Activated T-helper 2 cell treated with anti-CD3 and anti-CD28 coated beads, Interferon-gamma antibody, Interleukin-2, Interleukin-4, amounts not matched to agents 10 μg/mL and 5 μg/mL and 100 μg/mL, durations not matched to agents 14 hours and 24 hours and 36 hours (primary cell): ENCODE measurements around the gene USP40. TPM values are rescaled to one million over a fixed set of nuclear protein-coding genes. Genes with fewer than 3 reads are reported as not detected.
"Not testable (repeated sequence)": the region's sequence is repeated elsewhere in the genome, so short reads cannot be mapped to it uniquely, and the experiment has no call there.

Experiments used
- DNase-seq: peaks from one replicate; pipeline ENCODE4 v3.0.0; 2021; ENCODE audit warnings: low spot score
- H3K27ac Mint-ChIP-seq: one replicate; pipeline ENCODE4 v1.8.0; 2021; ENCODE audit warnings: mixed read lengths
- H3K27me3 Mint-ChIP-seq: one replicate; pipeline ENCODE4 v1.8.0; 2021; ENCODE audit warnings: low read depth, mixed read lengths
- H3K36me3 Mint-ChIP-seq: one replicate; pipeline ENCODE4 v1.8.0; 2021; ENCODE audit warnings: low read depth, mixed read lengths
- H3K4me1 Mint-ChIP-seq: one replicate; pipeline ENCODE4 v1.8.0; 2021; ENCODE audit warnings: low read depth, mixed read lengths
- H3K4me3 Mint-ChIP-seq: one replicate; pipeline ENCODE4 v1.8.0; 2021; ENCODE audit warnings: low read depth, mild to moderate bottlenecking, moderate library complexity, mixed read lengths
- H3K9me3 Mint-ChIP-seq: one replicate; pipeline ENCODE4 v1.8.0; 2021; ENCODE audit warnings: mixed read lengths
- intact Hi-C: fragments of 100-400 bp; cut with micrococcal nuclease; formaldehyde crosslinking; loops from one replicate; pipeline ENCODE4 v1.15.1; 2023
- total RNA-seq: library from RNA; stranded (reverse); gene quantifications from 2 replicates; pipeline ENCODE4 v1.2.3, GENCODE V29; 2022

Gene USP40, protein sequence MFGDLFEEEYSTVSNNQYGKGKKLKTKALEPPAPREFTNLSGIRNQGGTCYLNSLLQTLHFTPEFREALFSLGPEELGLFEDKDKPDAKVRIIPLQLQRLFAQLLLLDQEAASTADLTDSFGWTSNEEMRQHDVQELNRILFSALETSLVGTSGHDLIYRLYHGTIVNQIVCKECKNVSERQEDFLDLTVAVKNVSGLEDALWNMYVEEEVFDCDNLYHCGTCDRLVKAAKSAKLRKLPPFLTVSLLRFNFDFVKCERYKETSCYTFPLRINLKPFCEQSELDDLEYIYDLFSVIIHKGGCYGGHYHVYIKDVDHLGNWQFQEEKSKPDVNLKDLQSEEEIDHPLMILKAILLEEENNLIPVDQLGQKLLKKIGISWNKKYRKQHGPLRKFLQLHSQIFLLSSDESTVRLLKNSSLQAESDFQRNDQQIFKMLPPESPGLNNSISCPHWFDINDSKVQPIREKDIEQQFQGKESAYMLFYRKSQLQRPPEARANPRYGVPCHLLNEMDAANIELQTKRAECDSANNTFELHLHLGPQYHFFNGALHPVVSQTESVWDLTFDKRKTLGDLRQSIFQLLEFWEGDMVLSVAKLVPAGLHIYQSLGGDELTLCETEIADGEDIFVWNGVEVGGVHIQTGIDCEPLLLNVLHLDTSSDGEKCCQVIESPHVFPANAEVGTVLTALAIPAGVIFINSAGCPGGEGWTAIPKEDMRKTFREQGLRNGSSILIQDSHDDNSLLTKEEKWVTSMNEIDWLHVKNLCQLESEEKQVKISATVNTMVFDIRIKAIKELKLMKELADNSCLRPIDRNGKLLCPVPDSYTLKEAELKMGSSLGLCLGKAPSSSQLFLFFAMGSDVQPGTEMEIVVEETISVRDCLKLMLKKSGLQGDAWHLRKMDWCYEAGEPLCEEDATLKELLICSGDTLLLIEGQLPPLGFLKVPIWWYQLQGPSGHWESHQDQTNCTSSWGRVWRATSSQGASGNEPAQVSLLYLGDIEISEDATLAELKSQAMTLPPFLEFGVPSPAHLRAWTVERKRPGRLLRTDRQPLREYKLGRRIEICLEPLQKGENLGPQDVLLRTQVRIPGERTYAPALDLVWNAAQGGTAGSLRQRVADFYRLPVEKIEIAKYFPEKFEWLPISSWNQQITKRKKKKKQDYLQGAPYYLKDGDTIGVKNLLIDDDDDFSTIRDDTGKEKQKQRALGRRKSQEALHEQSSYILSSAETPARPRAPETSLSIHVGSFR
- 9.5 and 11.0 TPM in 2 replicates for total RNA-seq

- peaks cover 21% of the 10 kb centered on the region for H3K27me3 Mint-ChIP-seq
- H3K9me3 Mint-ChIP-seq = no peaks in the 10 kb centered on the region
- peaks cover 3% of the 10 kb centered on the region for H3K36me3 Mint-ChIP-seq
- H3K27ac Mint-ChIP-seq = peak within 1 kb of the TSS; percentile 87
- peak; percentile 33 for DNase-seq
- H3K4me1 Mint-ChIP-seq = peaks cover 3% of the 10 kb centered on the region
- intact Hi-C loops = no loop called here
- H3K4me3 Mint-ChIP-seq = peak within 1 kb of the TSS; percentile 93
Measured at GRCh38 chr2:233566141-233566956, at the start of gene USP40. USP40 (minus strand) TSS chr2:233566782; CDS start chr2:233565554, 1,228 bp downstream.

DNA sequence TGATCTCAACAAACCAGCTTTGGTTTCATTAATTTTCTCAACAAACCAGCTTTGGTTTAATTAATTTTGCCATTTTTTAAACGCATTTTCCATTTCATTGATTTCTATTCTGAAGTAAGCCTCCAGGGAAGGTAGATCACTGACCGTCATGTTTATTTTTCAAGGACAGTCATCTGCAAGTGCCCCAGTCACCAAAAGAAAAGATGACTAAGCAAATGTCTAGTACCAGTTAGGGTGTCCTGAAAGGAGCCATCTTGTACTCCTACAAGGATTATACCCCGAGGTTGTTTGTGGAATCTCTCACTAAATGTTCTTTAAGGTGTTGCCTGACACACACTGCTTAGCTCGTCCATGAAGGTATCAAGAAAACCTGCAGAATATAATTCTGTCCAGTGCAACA, 44.7 kb upstream of the USP40 start:
- no peak for DNase-seq
- no peaks in the 10 kb centered on the region for H3K4me1 Mint-ChIP-seq
- peaks cover 20% of the 10 kb centered on the region for H3K27me3 Mint-ChIP-seq
- H3K27ac Mint-ChIP-seq = no peak overlapping the region
- H3K4me3 Mint-ChIP-seq = no peak overlapping the region
- intact Hi-C loops = no loop called here
- peaks cover 20% of the 10 kb centered on the region for H3K9me3 Mint-ChIP-seq
- H3K36me3 Mint-ChIP-seq = no peaks in the 10 kb centered on the region

DNA sequence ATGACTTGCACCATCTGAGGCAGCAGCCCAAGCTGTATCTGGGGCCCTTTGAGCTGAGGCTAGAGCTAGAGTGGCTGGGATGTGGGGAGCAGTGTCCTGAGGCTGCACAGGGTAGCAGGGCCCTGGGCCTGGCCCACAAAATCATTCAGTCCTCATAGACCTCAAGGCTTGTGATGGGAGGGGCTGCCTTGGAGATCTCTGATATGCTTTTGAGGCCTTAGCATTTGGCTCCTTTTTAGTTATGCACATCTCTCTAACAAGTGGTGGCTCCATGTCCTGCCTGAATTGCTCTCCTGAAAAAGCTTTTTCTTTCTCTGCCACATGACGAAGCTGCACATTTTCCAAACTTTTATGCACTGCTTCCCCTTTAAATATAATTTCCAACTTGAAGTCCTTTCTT, 39.1 kb upstream of the USP40 start:
- Mint-ChIP-seq H3K9me3 (peaks cover under 1% of the 10 kb centered on the region), H3K36me3 (no peaks in the 10 kb centered on the region), H3K4me1 (no peaks in the 10 kb centered on the region), H3K4me3 (no peak overlapping the region), H3K27ac (no peak overlapping the region), H3K27me3 (peaks cover 9% of the 10 kb centered on the region)
- intact Hi-C loops = no loop called here
- no peak for DNase-seq

DNA sequence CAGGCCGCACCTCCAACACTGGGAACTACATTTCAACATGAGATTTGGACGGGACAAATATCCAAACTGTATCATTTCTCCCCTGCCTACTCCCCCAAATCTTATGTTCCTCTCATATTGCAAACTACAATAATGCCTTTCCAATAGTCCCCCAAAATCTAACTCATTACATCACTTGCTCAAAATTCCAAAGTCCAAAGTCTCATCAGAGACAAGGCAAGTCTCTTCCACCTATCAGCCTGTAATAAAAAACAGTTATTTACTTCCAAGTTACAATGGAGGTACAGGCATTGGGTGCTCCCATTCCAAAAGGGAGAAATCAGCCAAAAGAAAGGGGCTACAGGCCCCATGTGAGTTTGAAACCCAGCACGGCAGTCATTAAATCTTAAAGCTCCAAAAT, 38.2 kb upstream of the USP40 start:
- H3K27me3 Mint-ChIP-seq = peaks cover 14% of the 10 kb centered on the region
- no peak overlapping the region for H3K4me3 Mint-ChIP-seq
- no peak for DNase-seq
- intact Hi-C loops = no loop called here
- no peaks in the 10 kb centered on the region for H3K36me3 Mint-ChIP-seq
- no peaks in the 10 kb centered on the region for H3K9me3 Mint-ChIP-seq
- H3K4me1 Mint-ChIP-seq = no peaks in the 10 kb centered on the region
- no peak overlapping the region for H3K27ac Mint-ChIP-seq

DNA sequence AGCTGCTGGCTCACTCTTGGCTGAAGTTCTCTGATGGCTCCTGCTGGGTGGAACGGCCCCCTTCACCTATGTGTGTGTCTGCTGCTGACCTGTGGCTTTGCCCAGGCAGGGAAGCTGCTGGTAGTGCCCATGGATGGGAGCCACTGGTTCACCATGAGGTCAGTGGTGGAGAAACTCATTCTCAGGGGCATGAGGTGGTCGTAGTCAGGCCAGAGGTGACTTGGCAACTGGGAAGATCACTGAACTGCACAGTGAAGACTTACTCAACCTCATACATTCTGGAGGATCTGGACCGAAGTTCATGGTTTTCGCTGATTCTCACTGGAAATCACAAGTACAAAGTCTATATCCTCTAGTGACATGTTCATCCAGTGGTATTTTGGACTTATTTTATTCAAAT, 36.9 kb upstream of the USP40 start:
- no peaks in the 10 kb centered on the region for H3K9me3 Mint-ChIP-seq
- H3K27me3 Mint-ChIP-seq = peaks cover 17% of the 10 kb centered on the region
- intact Hi-C loops = no loop called here
- no peaks in the 10 kb centered on the region for H3K36me3 Mint-ChIP-seq
- no peak overlapping the region for H3K4me3 Mint-ChIP-seq
- H3K4me1 Mint-ChIP-seq = no peaks in the 10 kb centered on the region
- no peak overlapping the region for H3K27ac Mint-ChIP-seq
- DNase-seq = no peak

DNA sequence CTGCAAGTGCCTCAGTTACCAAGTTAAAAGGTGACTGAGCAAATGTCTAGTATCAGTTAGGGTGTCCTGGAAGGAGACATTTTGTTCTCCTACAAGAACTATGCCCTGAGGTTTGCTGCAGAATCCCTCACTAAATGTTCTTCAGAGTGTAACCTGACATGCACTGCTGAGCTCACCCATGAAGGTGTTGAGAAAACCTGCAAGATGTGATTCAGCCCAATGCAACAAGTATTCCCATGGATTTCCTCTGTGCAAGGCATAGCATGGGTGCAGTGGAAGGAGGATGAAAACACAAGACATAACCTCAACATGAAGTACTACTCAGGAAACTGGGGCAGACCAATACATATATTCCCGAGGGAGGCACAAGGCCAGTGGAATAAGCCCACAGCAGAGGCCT, 35.5 kb upstream of the USP40 start:
- intact Hi-C loops = no loop called here
- Mint-ChIP-seq H3K9me3 (no peaks in the 10 kb centered on the region), H3K36me3 (no peaks in the 10 kb centered on the region), H3K27ac (no peak overlapping the region), H3K27me3 (peaks cover 21% of the 10 kb centered on the region), H3K4me3 (no peak overlapping the region), H3K4me1 (no peaks in the 10 kb centered on the region)
- DNase-seq = no peak

- Mint-ChIP-seq H3K36me3 (no peaks in the 10 kb centered on the region), H3K27me3 (peaks cover 21% of the 10 kb centered on the region), H3K4me3 (no peak overlapping the region), H3K4me1 (no peaks in the 10 kb centered on the region), H3K27ac (no peak overlapping the region), H3K9me3 (no peaks in the 10 kb centered on the region)
- intact Hi-C loops = no loop called here
- no peak for DNase-seq
Measured at GRCh38 chr2:233600386-233600785, 33.8 kb upstream of the USP40 start.

- DNase-seq = no peak
- Mint-ChIP-seq H3K27ac (no peak overlapping the region), H3K9me3 (no peaks in the 10 kb centered on the region), H3K4me1 (no peaks in the 10 kb centered on the region), H3K4me3 (no peak overlapping the region), H3K27me3 (peaks cover 22% of the 10 kb centered on the region), H3K36me3 (no peaks in the 10 kb centered on the region)
- intact Hi-C loops = no loop called here
Measured at GRCh38 chr2:233598952-233599351, 32.4 kb upstream of the USP40 start.

GRCh38 chr2:233597522-233597921, 30.9 kb upstream of the USP40 start:
- Mint-ChIP-seq H3K4me3 (no peak overlapping the region), H3K27me3 (peaks cover 24% of the 10 kb centered on the region), H3K9me3 (no peaks in the 10 kb centered on the region), H3K4me1 (peaks cover 3% of the 10 kb centered on the region), H3K36me3 (no peaks in the 10 kb centered on the region), H3K27ac (no peak overlapping the region)
- no peak for DNase-seq
- intact Hi-C loops = no loop called here

- H3K9me3 Mint-ChIP-seq = no peaks in the 10 kb centered on the region
- H3K4me3 Mint-ChIP-seq = no peak overlapping the region
- intact Hi-C loops = no loop called here
- H3K27ac Mint-ChIP-seq = no peak overlapping the region
- no peaks in the 10 kb centered on the region for H3K36me3 Mint-ChIP-seq
- H3K4me1 Mint-ChIP-seq = peaks cover 3% of the 10 kb centered on the region
- H3K27me3 Mint-ChIP-seq = peaks cover 13% of the 10 kb centered on the region
- DNase-seq = no peak
Measured at GRCh38 chr2:233593201-233593600, 26.6 kb upstream of the USP40 start.

DNA sequence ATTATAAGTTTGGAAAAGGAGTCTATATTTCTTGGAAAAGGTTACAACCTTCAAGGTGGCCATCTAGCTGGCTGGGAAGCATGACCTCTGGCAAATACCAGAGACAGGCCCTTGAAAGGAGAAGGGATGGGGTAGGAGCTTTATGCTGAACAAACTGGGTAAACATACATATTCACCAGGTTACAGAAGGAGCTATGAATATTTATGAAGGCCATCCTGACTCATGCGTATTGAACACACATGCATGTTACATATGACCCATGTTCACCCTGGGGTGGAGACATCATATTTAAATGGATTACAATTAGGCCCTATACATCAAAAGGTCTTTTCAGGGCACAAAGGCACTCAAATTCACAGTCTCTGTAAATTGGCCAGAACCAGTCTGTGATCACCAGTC, 26.1 kb upstream of the USP40 start:
- H3K4me1 Mint-ChIP-seq, H3K36me3 Mint-ChIP-seq, H3K4me3 Mint-ChIP-seq, DNase-seq, H3K27ac Mint-ChIP-seq, intact Hi-C loops, H3K9me3 Mint-ChIP-seq: not testable (repeated sequence)
- peaks cover 14% of the 10 kb centered on the region for H3K27me3 Mint-ChIP-seq

DNA sequence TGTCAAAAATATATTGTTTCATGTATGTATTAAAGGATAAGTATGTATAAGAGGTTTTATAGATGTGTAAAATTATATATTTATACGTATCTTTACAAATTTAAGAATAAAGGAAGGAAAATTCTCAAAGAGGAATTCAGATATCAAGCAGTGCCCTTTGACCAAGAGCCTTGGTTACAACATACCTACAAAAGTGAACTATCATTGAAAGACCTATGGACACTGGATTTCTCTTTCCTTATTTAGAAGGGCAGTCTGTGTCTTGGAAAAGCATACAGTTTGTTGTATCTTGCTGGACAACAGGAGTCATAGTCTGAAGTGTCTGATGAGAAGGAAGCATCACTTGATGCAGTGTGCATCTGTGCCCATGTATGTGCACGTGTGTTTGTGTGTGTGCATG, 21.8 kb upstream of the USP40 start:
- no peak for DNase-seq
- Mint-ChIP-seq H3K4me3 (no peak overlapping the region), H3K27ac (no peak overlapping the region), H3K9me3 (no peaks in the 10 kb centered on the region), H3K36me3 (no peaks in the 10 kb centered on the region), H3K4me1 (peaks cover 3% of the 10 kb centered on the region), H3K27me3 (peaks cover 30% of the 10 kb centered on the region)
- intact Hi-C loops = no loop called here
